ENCODE measurements around the gene SATB1. TPM values are rescaled to one million over a fixed set of nuclear protein-coding genes. Genes with fewer than 3 reads are reported as not detected.
A peak's percentile ranks its signal among the peaks of the same experiment; 100 is the strongest.
"Not testable (repeated sequence)": the region's sequence is repeated elsewhere in the genome, so short reads cannot be mapped to it uniquely, and the experiment has no call there.

Gene SATB1
- 12.6 and 15.4 TPM in 2 replicates for total RNA-seq (2014; rRNA removed; shearing (Covaris generic))

DNA sequence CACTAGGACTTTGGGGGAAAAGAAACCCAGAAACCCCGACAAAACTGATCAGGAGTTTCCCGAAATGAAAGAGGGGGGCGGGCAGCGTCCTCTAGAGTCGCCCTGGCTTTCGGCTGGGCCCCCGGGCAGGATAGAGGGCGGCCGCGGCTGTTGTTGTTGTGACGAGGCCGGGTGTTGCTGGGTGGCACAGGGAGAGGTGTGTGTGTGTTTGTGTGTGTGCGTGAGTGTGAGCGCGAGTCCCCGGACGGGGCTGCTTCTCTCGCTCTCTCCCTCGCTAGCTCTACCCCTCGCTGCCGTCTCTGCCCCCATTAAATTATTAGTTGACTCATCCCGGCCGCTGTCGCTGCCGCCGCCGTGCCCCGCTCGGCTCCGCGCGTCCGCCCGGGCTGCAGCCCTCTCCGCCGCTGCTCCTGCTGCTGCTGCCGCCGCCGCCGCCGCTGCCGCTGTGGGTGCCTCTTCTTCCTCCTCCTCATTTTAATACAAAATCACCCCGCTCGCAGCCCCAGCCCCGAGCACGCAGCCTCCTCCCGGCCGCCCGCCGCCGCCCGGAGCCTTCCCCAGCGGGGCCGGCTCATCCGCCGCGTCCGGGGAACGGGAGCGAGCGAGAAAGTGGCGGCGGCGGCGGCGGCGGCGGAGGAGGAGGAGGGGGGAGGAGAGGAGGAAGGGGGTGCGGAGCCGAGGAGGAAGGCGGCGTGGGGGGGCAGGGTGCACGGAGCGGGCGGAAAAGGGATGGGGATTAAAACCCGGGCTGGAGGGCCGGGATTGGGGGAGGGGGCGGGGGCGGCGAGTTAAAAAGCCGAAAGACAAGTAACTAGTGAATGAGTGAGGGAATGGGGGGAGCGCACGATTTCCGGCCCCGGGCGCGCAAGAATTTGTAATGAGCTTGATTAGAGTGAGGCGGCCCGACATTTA lies at the start of gene SATB1:
TSS of gene SATB1 (minus strand) at position 611 of the 912 bp plus-strand sequence. CDS start 4,372 bp downstream, outside the sequence.
- peak; percentile 75 for DNase-seq (ENCODE audit: low read depth)

DNA sequence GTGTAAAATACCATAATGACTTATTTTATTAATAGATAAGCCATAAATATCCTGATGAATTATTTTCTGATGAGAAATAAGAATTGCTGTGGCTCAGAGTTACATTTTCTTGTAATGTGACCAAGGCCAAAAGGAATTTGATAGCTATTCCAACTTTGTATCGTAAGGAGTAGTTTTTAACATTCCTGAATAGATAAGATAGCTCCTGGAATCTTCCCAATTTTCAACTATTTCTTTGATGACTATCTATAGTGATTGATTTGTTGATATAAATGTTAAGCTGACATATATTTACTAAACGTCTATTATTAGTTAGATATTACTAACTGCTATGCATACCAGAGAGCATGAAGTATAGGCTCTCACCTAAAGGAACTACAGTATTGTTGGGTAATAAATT lies 49.1 kb upstream of the SATB1 start:
- no peak for DNase-seq (ENCODE audit: low read depth)

DNA sequence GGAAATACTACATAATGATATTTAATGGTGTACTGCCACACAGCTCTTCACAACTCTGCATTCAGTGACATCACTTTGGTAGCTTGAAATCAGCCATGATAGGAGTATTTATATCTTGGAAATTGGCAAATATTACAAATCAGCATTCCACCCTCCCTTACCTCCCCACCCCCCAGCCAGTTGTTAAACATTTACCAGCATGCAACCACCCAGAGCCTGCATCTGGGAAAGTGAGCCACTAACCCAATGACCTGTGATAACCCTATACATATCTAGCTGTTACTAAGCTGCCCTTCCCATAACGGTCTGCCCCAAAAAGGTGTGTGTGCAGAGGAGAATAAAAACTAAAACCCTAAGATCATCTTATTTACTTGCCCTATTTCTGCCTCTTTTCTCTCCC lies 44.6 kb upstream of the SATB1 start:
- DNase-seq (ENCODE audit: low read depth), result no peak

DNA sequence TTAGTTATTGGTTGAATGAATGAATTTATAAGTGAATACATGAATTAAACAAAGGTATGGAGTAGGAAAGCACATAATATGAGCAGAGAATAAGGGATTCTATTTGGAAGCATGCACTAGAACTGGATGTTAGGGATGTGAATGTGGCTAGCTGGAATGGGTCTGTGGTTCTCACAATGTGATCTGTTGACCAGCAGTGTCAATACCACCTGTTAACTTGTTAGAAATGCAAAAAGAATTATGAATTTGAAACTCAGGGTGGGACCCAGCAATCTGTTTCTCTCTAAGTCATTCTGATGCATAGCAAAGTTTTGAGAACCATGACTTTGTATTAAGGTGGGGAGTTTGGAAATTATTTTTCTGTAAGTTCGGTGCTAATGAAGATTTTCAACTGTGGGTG lies 41.0 kb upstream of the SATB1 start:
- DNase-seq (ENCODE audit: low read depth), result no peak

DNA sequence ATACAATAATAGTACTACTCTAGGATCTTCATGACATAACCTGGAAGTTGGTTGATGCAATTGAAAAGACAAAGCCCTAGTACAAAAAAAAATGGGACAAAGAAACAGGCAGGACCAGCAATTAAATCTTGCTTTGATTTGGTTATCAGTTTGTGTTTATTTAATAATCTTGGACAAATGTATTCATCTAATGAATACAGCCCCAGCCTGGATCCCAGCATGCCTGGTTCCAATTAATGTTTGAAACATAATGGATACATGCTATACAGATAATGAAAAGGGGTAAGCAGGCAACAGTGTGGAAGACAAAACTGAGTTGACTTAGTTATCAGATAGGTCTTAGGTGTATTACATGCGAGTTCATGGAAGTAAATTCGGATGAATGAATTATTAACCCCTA lies 29.6 kb upstream of the SATB1 start:
- no peak for DNase-seq (ENCODE audit: low read depth)

DNA sequence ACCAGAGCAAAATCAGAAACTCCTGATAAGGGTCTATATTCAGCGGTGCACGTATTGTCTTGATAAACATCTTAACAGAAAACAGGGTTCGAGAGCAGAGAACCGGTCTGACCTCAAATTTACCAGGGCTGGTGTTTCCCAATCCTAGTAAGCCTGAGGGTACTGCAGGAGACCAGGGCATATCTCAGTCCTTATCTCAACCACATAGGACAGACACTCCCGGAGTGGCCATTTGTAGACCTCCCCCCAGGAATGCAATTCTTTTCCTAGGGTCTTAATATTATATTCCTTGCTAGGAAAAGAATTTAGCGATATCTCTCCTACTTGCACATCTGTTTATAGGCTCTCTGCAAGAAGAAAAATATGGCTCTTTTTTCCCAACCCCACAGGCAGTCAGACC lies 24.5 kb upstream of the SATB1 start:
- DNase-seq (ENCODE audit: low read depth), result not testable (repeated sequence)

DNA sequence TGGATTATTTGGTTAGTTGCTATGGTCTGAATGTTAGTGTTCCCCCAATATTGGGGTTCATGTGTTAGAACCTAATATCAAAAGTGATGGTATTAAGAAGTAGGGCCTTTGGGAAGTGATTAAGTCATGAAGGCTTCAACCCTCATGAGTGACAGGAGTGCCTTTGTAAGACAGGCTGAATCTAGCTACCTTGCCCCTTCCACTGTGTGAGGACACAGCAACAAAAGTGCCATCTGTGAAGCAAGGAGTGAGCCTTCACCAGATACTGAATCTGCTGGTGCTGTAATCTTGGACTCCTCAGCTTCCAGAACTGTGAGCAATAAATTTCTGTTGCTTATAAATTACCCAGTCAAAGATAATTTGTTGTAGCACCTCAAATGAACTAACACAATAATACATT lies 22.6 kb upstream of the SATB1 start:
- no peak for DNase-seq (ENCODE audit: low read depth)

DNA sequence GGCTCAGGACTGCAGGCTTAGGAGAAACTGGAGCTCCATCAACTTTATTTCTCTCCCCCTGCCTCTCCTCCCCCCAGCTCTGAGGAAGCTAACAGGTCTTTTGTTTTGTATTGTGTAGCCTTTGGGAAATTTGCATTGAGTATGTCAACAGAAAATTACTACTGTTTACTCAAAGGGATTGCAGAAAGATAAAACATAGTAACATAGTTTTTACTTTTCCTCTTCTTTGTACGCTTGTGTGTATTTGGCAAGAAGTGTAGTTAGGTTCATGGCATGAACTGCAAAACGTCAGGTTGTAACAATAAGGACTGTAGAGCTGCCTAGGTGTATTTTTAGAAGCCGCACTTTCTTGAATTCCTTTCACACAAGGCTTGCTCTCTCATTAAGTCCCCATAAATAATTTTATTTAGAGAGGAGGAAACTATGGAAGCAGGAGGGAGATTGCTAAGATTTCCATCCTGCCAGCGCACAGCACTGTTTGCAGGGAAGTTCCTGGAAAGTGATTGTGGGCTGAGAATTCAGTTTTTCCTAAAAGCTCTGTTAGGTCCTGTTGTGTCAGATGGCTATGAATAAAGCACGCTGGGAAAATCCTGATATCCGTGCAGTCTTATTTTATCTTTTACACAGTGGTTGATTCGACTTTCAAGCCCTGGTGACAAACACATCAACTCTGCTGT lies 21.1 kb upstream of the SATB1 start:
- no peak for DNase-seq (ENCODE audit: low read depth)

DNA sequence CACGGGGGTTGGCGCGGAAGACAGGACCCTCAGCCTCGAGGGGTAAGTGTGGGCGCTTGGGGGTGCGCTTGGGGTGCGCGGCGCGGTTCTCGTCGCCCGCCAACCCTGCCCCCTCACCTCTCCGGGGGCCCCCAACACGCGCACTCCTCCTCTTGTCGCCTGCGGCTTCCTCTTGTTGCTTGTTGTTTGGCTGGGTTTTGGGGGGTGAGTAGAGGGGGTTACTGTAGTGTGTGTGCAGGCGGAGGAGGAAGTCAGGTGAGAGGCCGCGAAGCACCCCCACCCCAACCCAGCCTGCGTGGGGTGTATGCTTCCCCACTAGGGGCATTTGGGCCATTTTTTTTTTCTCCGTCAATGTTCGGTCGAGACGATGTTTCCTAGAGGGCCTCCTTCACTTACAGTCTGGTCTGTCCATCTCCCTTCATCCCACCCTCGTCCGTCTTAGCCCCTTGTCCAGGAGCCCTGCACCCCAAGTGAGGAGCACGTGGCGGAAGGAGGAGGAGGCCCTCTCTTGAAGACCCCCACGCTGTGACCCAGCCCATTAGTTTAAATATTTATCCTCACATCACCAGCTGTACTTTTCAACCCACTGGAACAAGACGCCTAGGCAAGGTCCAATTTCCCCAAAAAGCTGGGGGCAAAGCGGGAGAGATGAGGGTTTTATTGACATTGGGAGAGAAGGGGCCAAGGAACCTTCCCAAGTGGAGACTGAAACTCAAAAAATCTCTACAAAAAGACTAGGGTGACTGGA lies 20.4 kb upstream of the SATB1 start:
- DNase-seq (ENCODE audit: low read depth), result peak; percentile 2

DNA sequence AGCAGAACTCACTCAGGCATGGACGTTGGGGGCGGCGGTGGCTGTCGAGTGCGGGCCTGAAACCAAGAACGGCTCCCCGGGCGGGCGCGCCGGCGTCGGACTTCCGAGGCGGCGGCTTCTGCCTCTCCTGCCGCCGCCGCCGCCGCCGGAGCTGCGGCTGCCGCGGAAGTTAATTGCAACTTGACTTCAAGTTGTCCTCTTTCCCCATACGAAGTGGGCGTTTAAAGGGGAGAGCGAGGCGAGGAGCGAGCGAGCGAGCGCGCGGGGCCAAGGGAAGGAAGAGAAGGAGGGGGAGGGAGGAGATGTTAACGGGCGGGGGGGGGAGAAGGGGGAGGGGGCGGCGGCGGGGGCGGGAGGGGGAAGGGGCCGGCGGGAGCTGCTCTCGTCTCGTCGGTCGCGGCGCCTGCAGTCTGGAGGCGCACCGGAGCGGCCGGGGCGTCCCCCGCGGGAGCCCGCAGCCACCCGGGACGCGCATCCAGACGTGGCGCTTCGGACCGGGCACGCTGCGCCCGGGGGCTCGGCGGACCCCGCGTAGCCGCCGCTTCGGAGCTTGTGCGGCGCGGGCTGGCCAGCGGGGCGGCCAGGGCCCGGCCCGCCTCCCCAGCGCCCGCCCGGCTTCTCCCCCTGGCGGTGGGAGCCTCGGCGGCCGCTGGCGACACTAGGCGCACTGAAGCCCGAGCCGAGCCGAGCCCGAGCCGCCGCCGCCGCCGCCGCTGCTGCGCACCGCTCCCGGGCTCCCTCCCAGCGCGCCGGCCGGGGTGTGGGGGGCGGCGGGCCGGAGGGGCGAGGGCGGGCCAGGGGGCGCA lies 19.7 kb upstream of the SATB1 start:
- DNase-seq (ENCODE audit: low read depth), result peak; percentile 69

DNA sequence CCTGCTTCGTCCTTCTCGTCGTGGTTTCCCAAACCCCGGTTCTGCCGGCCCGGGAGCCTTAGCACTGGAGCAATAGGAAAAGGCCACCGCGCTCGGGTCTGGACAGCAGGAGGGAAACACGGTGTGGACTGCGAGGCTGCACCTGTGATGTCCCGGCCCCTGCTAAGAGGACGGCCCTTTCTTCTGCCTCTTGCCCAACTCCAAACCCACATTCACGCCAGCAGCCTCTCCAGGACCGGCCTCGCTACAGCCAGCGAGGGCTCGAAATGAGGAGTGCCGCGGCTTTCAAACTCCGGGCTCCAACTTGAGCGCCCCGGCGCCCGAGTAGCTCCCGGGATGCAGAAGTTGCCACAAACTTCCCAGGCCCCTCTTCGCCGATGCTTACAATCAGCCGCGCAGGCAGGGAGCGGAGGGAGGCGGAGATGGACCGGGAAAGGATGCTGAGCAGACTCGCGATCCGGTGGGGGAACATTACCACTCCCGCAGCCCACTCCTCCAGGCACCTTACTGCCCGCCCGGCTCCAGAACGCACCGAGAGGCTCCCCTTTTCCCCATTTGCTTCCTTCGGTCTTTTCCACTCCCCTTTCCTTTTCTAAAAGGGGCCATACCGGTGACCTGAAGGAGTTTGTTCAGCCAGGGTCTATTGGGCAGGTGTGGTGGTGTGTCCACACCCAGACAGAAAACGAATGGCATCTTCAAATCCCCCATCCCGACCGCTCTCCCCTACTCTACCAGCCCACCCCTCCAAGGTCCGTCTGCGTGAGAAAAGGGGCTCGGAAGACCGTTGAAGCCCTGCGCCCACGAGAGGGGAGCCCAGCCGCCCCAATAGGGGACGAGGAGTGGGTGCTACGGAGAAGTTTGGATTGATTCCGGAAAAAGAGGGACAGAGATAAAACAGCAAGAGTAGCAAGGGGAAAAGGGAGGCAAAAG lies 18.8 kb upstream of the SATB1 start:
- DNase-seq (ENCODE audit: low read depth), result peak; percentile 21

DNA sequence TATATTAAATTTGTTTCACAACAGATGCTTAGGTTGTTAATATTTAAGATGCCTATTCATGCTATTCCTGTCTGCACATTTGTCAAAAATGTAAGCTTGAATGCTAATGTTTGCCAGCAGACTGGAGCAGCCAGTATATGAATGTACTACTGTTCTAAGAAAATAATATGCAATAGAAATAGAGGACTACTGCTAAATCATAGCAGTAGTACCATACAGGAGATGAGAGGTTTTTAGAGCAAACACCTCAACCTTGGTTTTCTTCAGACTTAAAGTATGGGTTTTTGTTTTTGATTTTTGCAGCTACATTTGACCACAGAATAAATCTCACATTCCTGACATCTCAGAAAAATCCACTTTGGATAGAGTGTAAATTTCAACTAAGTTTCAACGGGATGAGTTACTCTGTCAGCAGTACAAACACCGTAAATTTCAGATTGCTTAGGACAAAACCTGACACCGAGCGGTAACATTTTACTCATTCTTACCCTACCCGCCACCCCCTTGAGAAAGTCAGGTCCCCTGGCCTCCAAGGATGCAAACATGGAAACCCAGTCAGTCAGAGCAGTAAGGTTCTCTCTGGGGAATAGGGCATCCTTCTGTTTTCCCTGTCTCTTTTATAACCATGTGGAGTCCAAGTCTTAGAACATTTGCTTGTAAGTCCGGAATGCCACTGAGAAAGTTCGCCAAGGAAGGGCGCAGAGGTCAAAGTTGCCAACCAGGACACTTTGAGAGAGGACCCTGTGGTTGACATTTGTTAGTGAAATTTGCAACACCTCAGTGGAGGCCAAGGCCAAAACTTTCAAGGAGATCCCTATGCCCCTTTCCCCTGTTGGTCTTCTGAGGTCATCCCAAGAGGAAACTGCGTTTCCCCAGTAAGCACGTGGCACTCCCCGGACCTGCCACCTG lies 17.9 kb upstream of the SATB1 start:
- DNase-seq (ENCODE audit: low read depth), result no peak

DNA sequence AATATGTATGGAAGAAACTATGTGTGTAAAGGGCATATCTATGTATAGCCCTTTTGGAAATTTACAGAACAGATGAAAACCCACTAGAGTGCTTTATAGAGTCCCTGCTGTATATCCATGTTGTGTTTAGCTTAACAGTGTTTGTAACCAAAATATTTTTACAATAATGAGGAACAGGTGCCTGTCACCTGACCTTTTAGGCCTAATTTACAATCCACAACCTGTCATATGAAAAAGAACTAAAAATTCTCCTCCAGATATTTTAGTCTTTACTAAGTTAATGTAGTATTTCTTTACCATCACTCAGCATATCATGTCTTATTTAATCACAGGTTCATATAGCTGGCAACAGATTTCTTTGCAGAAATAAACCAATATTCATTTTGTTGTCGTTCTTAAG lies 16.4 kb upstream of the SATB1 start:
- DNase-seq (ENCODE audit: low read depth), result no peak

DNA sequence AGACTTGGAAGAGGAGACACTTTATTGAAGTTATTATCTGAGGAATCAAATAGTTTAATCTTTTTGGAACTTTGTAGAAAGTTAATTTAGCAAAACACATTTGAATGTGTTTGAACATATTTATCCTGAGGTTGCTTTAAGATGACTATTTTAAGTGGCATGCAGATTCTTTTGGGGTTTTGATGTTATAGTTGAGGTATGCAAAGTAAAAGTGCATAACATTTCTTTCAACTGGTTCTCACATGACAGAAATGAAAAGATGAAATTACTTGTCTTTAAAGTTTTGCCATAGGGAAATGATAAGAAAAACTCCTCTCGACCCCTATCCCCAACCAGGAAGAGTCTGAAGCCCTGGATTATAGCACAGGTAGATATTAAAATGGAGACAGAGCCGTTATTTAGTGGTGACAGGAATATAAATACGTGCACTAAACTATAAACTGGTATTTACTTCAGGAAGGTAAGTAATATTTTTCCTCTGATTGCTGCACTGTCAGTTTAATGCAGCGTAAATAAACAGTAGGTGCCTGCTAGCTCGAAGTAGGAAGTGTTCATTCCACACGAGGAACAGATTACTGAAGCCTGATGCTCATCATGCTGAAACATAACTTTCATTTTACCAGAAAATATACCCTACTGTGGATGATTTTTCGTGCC lies 15.1 kb upstream of the SATB1 start:
- DNase-seq (ENCODE audit: low read depth), result no peak

DNA sequence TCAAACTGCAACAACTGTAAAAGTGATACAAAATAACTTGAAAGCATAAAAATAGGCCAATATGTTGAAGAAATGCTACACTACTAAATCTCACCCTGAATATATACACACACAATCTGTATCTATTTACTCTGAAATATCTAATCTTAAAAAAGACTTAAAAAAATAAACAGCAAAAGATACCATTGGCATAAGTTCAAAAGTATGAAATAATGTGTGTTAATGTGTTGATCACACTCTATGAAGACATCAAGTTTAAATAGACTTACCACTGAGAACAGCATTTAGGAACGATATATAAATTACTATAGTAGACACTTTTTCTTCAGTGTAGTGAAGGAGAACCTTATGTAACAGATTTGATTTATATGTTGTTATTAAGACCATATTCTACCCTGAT lies 14.1 kb upstream of the SATB1 start:
- DNase-seq (ENCODE audit: low read depth), result no peak

DNA sequence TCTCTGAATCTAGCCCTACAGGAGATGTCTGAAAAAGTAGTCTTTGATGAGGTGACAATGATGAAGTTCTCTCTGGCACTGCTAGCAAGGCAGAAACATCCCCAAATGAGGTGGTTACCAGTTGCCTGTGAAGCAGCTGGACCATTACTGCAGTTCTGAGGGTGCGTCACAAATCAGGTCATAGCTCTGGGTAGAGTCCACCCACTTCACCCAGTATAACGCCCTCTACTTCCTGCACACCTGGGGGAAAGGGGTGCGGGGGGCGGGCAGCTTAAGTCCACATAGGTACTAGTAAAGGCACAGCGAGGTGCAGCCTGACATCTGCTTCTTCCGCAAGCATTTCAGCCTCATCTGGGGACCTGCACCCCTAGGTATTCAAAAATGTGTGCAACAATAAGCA lies 13.4 kb upstream of the SATB1 start:
- no peak for DNase-seq (ENCODE audit: low read depth)

DNA sequence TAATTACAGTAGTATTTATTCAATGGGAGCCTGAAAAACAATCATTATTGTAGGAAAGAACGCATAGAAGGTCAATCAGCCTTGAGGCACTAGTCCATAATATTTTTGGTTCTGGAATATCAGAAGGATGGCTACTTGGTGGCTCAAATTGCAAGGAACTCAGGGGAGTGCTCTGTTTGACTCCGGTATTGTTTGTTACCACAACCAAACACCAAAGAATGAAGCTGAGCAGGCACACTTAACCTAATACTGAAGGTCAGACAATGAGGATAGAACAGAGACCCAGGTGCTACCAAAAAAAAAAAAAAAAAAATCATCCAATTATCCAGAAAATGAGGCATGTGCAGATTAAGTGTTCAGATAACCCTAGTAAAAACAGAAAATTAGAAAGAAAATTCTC lies 11.1 kb upstream of the SATB1 start:
- DNase-seq (ENCODE audit: low read depth), result no peak

DNA sequence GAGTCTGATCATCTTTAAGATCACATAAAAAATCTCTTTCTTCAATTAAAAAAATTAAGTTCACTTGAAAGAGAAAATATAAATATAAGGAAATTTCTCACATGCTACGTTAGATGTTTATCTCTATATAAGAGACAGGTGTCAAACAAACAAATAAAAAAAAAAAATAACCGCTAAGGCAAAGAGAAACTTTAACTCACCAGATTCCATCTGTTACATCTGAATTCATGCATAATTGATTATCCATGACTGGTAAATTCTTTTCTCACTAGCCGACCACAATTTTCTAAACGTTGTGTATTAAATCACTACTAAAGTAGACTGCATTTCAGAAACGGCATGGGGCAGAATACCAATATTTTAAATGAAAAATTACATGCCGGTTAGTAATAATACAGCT lies 9.6 kb upstream of the SATB1 start:
- DNase-seq (ENCODE audit: low read depth), result no peak

DNA sequence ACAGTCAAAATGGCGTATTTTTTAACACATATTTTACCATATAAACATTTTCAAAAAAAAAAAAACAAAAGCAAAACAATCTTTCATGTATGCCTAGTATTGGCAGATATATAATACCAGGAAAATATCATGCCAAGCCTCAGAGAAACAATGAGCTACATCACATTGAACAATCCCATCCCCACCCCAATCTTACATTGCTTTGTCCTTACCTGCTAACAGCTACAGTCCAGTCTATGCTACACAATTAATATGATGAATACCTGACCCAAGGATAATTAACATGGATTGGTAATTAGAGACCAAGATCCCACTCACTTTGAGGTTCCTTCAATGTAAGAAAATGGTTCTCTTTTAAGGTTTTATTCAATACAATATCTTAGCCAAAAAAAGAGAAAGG lies 7.6 kb upstream of the SATB1 start:
- DNase-seq (ENCODE audit: low read depth), result no peak
